Psoas muscle (tissue), 8 donors: Measurements from ENCODE around the gene PGGT1B. TPM values are rescaled to one million over a fixed set of nuclear protein-coding genes. Genes with fewer than 3 reads are reported as not detected.

Experiments used
- ATAC-seq, 4 donors: fragments of 200-7000 bp; cut with Tn5 transposase; one replicate each; pipeline ENCODE4 v1.9.1; 2020; ENCODE audit warnings: moderate library complexity in 3 of 4, mild to moderate bottlenecking in 2 of 4
- DNase-seq, 2 donors: peaks; one replicate each; pipeline ENCODE4 v3.0.0-alpha.2; 2020
- H3K27ac ChIP-seq: fragments of 200-600 bp; one replicate; pipeline ENCODE4 v1.8.0; 2022
- H3K27me3 ChIP-seq, 3 donors: fragments of 200-600 bp in 1 of 3; one replicate each; pipeline versions ENCODE4 v1.6.1 to v1.8.0; 2013 to 2022; ENCODE audit warnings: low read length in 2 of 3, mild to moderate bottlenecking in 2 of 3, moderate library complexity in 1 of 3; ENCODE audit not compliant: insufficient read depth in 3 of 3
- H3K36me3 ChIP-seq, 2 donors: fragments of 200-600 bp in 1 of 2; one replicate each; pipeline versions ENCODE4 v1.6.1 to v1.8.0; 2013 to 2022; ENCODE audit warnings: low read depth in 1 of 2, mild to moderate bottlenecking in 1 of 2, moderate library complexity in 1 of 2; ENCODE audit not compliant: insufficient read depth in 1 of 2
- H3K4me1 ChIP-seq: fragments of 200-600 bp; one replicate; pipeline ENCODE4 v1.8.0; 2022
- H3K4me3 ChIP-seq: fragments of 200-600 bp; one replicate; pipeline ENCODE4 v1.8.0; 2022; ENCODE audit warnings: mild to moderate bottlenecking
- H3K9me3 ChIP-seq: fragments of 200-600 bp; one replicate; pipeline ENCODE4 v1.8.0; 2022
- CTCF ChIP-seq: fragments of 200-600 bp; IDR thresholded peaks from one replicate; pipeline ENCODE4 v1.8.0; 2022; ENCODE audit warnings: antibody characterized with exemption
- WGBS, 3 donors: extraction: QIAGEN DNeasy Blood & Tissue Kit; methylation state at CpG; one replicate each; pipeline versions ENCODE4 v1.1.6 to v1.1.7; 2013; 5-methylcytosine and 5-hydroxymethylcytosine counted together
- intact Hi-C, 2 donors: fragments of 100-400 bp; cut with DNase I; formaldehyde crosslinking; loops; one replicate each; pipeline versions ENCODE4 v1.11.0 to v1.14.2; 2022
- polyA plus RNA-seq, 3 donors: library from polyadenylated mRNA; stranded (reverse); fragments of 200-250 nt; gene quantifications; one replicate each; pipeline ENCODE4 v1.2.3, GENCODE V29; 2013
- total RNA-seq, 4 donors: library from RNA; stranded (reverse); fragmentation: NEBNext Ultra II Directional in 2 of 4; extraction: Animal tissue kit (Norgen Biotek cat#: 25700) in 2 of 4; gene quantifications; one replicate each; pipeline versions ENCODE4 v1.2.1 to v1.2.4, GENCODE V29; 2021 to 2023
- donor health status: healthy with polysubstance abuse.
- donor health status: DM: no; HTN: no; CAD: no; lungs with moderate emphysema.
- donor health status: Bipolar disorder and iron deficiency.
- donor health status: healthy.
- donor health status: DM: yes; HTN: yes; CAD: no.
- donor health status: DM: no; HTN: no; CAD: no.
- donor health status: DM: no; HTN: no; CAD: no.
- donor health status: DM: yes; HTN: yes; CAD: no.

Gene PGGT1B
- total and polyA plus RNA-seq, 7 donors: 2.7 to 29.0 (median 18.4) TPM

DNA sequence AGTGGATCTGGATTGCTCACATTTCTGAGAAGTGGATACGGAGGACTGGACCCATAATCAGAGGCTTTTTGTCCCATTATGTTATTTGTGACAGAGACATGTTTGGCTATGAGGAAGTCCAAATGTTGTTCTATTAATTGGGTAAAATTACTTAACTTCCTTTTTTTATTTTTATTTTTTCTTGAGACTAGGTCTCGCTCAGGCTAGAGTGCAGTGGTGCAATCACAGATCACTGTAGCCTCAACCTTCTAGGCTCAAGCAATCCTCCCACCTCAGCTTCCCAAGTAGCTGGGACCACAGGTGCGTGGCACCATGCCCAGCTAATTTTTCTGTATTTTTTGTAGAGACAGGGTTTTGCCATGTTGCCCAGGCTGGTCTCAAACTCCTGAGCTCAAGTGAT lies 11.9 kb upstream of the PGGT1B start:
- Histone ChIP-seq H3K4me3 (no peak overlapping the region), H3K9me3 (no peaks in the 10 kb centered on the region), H3K4me1 (no peaks in the 10 kb centered on the region), H3K27me3 (no peaks in the 10 kb centered on the region), H3K27ac (no peak overlapping the region), H3K36me3 (peaks cover 4 to 42% of the 10 kb centered on the region in 2 donors)
- no peak for TF ChIP-seq CTCF
- 90 to 94% (median 92%) methylated on average over 3 of the region's 3 CpGs for WGBS, 3 donors
- ATAC-seq (no peak), DNase-seq (no peak)
- intact Hi-C loops: no loop called here

DNA sequence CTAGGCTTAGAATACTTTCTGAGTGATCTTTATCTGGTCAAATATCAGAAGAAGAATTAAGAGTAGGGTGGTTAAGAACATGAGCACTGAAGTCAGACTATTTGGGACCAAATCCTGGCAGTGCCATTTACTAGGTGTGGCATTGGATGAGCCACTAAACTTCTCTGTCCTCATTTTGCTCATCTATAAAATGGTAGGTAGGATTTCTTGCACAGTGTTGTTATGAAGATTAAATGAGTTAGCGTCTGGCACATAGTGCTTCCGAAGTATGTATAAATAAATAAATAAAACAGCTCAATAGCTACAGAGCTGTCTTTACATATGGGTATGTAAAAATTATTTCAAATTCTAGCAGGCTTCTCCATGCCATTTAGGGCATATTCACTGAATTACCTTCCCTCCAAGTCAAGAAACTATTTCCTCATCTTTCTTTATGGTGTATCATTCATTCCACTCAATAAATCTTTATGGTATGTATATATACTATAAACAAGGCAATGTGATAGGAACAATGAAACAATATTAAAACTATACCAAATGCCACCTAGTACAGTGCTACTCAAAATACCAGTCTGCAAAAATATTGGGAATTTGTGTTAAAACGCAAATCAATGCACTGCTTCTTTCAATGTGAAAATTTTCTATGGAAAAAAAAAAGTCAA lies 9.8 kb upstream of the PGGT1B start:
- Histone ChIP-seq H3K4me3 (no peak overlapping the region), H3K4me1 (no peaks in the 10 kb centered on the region), H3K27ac (no peak overlapping the region), H3K27me3 (no peaks in the 10 kb centered on the region), H3K9me3 (no peaks in the 10 kb centered on the region), H3K36me3 (peaks cover 4 to 61% of the 10 kb centered on the region in 2 donors)
- ATAC-seq (no peak), DNase-seq (no peak)
- no peak for TF ChIP-seq CTCF
- WGBS, 3 donors: 89 to 96% (median 90%) methylated on average over 3 of the region's 3 CpGs
- intact Hi-C loops: no loop called here

GRCh38 chr5:115271295-115272050 lies 8.8 kb upstream of the PGGT1B start:
- Histone ChIP-seq H3K9me3 (no peaks in the 10 kb centered on the region), H3K4me1 (no peaks in the 10 kb centered on the region), H3K36me3 (peaks cover 4 to 61% of the 10 kb centered on the region in 2 donors), H3K27ac (no peak overlapping the region), H3K4me3 (no peak overlapping the region), H3K27me3 (no peaks in the 10 kb centered on the region)
- ATAC-seq (no peak), DNase-seq (no peak)
- TF ChIP-seq CTCF: no peak
- intact Hi-C loops: no loop called here
- WGBS, 3 donors: 88 to 91% (median 90%) methylated on average over 6 of the region's 6 CpGs

GRCh38 chr5:115267617-115268016 lies 4.9 kb upstream of the PGGT1B start:
- peaks cover 0 to 33% of the 10 kb centered on the region in 2 donors for H3K36me3 ChIP-seq
- intact Hi-C loops: no loop called here
- H3K9me3 ChIP-seq: no peaks in the 10 kb centered on the region
- no peaks in the 10 kb centered on the region for H3K4me1 ChIP-seq
- ATAC-seq (no peak), DNase-seq (no peak)
- no peaks in the 10 kb centered on the region for H3K27me3 ChIP-seq
- no peak for TF ChIP-seq CTCF
- H3K27ac ChIP-seq: no peak overlapping the region
- H3K4me3 ChIP-seq: no peak overlapping the region
